H1 (cell line): ENCODE measurements around the gene SRPRA. TPM values are rescaled to one million over a fixed set of nuclear protein-coding genes. Genes with fewer than 3 reads are reported as not detected.

ENCODE experiments used
- CTCF ChIA-PET: fragments of 300-600 bp; sonication (Branson Sonifier 250); formaldehyde crosslinking; loops from one replicate; lab custom pipeline; 2021; ENCODE audit not compliant: partially characterized antibody; lab: Charles Lee
- POLR2A ChIA-PET: fragments of 300-600 bp; sonication (Branson Sonifier 250); formaldehyde crosslinking; loops from one replicate; lab custom pipeline; 2021; ENCODE audit warnings: inconsistent platforms; ENCODE audit not compliant: partially characterized antibody; lab: Charles Lee
- DNase-seq, 2 experiments: peaks; one replicate each; pipeline versions ENCODE4 v3.0.0 to v3.0.0-alpha.2; 2010 to 2022; ENCODE audit warnings: low spot score in 2 of 2, low read depth in 1 of 2, mixed read lengths in 1 of 2
- FAIRE-seq: peaks from 2 replicates; lab custom pipeline; 2011; peaks lifted over from hg19 to GRCh38; lab: Jason Lieb, UNC
- H2AFZ ChIP-seq: 2 replicates; pipeline ENCODE4 v1.8.1; 2012; ENCODE audit warnings: low read length, inconsistent platforms
- H2AK5ac ChIP-seq: 2 replicates; pipeline ENCODE4 v1.6.1; 2013; ENCODE audit warnings: low read depth, low read length
- H2BK120ac ChIP-seq: replicated peaks from 2 replicates; pipeline ENCODE3; 2013; ENCODE audit warnings: low read depth, low read length, inconsistent platforms
- H2BK12ac ChIP-seq: 2 replicates; pipeline ENCODE4 v1.6.1; 2013; ENCODE audit warnings: low read depth, low read length
- H2BK15ac ChIP-seq: 2 replicates; pipeline ENCODE4 v1.6.1; 2013; ENCODE audit warnings: low read length
- H2BK20ac ChIP-seq: 2 replicates; pipeline ENCODE4 v1.6.1; 2013; ENCODE audit warnings: low read length
- H2BK5ac ChIP-seq: 2 replicates; pipeline ENCODE4 v1.6.1; 2013; ENCODE audit warnings: low read depth, low read length
- H3K14ac ChIP-seq: 2 replicates; pipeline ENCODE4 v1.6.1; 2013; ENCODE audit warnings: inconsistent platforms; ENCODE audit not compliant: insufficient read length
- H3K18ac ChIP-seq: 2 replicates; pipeline ENCODE4 v1.6.1; 2013; ENCODE audit warnings: low read length; ENCODE audit errors: extremely low read depth
- H3K23ac ChIP-seq: 2 replicates; pipeline ENCODE4 v1.6.1; 2013; ENCODE audit warnings: inconsistent platforms; ENCODE audit not compliant: insufficient read length
- H3K23me2 ChIP-seq: 2 replicates; pipeline ENCODE4 v1.6.1; 2013; ENCODE audit warnings: low read depth, low read length
- H3K27ac ChIP-seq: 2 replicates; pipeline ENCODE4 v1.6.1; 2011; ENCODE audit warnings: low read depth, low read length, inconsistent platforms
- H3K27me3 ChIP-seq, 4 experiments: replicated peaks in 1 of 4; 1 replicate in 1 of 4; 2 replicates in 3 of 4; pipeline versions ENCODE4 v1.6.1 to v1.8.1; 2011 to 2013; ENCODE audit warnings: low read length in 3 of 4, mild to moderate bottlenecking in 3 of 4, inconsistent platforms in 2 of 4, mixed read lengths in 2 of 4, moderate library complexity in 1 of 4; ENCODE audit not compliant: control insufficient read depth in 3 of 4, insufficient read depth in 3 of 4; ENCODE audit errors: extremely low read depth in 1 of 4
- H3K36me3 ChIP-seq, 4 experiments: 2 replicates each; pipeline versions ENCODE4 v1.6.1 to v1.8.1; 2011 to 2013; ENCODE audit warnings: mild to moderate bottlenecking in 4 of 4, low read length in 3 of 4, moderate library complexity in 2 of 4, control low read depth in 1 of 4, inconsistent platforms in 1 of 4; ENCODE audit not compliant: insufficient read depth in 4 of 4, control insufficient read depth in 2 of 4
- H3K4ac ChIP-seq: replicated peaks from 2 replicates; pipeline ENCODE3; 2013; ENCODE audit warnings: low read length, low read depth, mixed read lengths, inconsistent platforms; ENCODE audit not compliant: insufficient read length
- H3K4me1 ChIP-seq, 4 experiments: replicated peaks in 1 of 4; 1 replicate in 1 of 4; 2 replicates in 3 of 4; pipeline versions ENCODE4 v1.6.1 to v1.8.1; 2011 to 2013; ENCODE audit warnings: low read length in 3 of 4, inconsistent platforms in 2 of 4, mixed read lengths in 1 of 4; ENCODE audit not compliant: insufficient read depth in 4 of 4, control insufficient read depth in 3 of 4
- H3K4me2 ChIP-seq, 2 experiments: 2 replicates each; pipeline versions ENCODE4 v1.6.1 to v1.8.1; 2011 to 2013; ENCODE audit warnings: low read depth in 2 of 2, low read length in 2 of 2, control low read depth in 1 of 2, inconsistent platforms in 1 of 2, mild to moderate bottlenecking in 1 of 2; ENCODE audit not compliant: insufficient read depth in 1 of 2
- H3K4me3 ChIP-seq, 4 experiments: fragments of 200-600, 300-600 bp in 1 of 4; sonication (generic), shearing (Covaris generic), sonication (Bioruptor Twin) in 1 of 4; 2 replicates each; pipeline versions ENCODE4 v1.5.1 to v1.8.1; 2011 to 2016; ENCODE audit warnings: low read length in 4 of 4, low read depth in 3 of 4, control low read depth in 2 of 4, inconsistent platforms in 2 of 4, mild to moderate bottlenecking in 2 of 4, mixed read lengths in 1 of 4, moderate library complexity in 1 of 4; ENCODE audit not compliant: insufficient read depth in 2 of 4; ENCODE audit errors: extremely low read depth in 1 of 4
- H3K56ac ChIP-seq: replicated peaks from 2 replicates; pipeline ENCODE3; 2013; ENCODE audit warnings: low read depth, mild to moderate bottlenecking, mixed read lengths, low read length, inconsistent platforms; ENCODE audit not compliant: insufficient read length
- H3K79me1 ChIP-seq: 2 replicates; pipeline ENCODE4 v1.6.1; 2013; ENCODE audit warnings: low read depth, low read length, control low read depth
- H3K79me2 ChIP-seq, 2 experiments: 2 replicates each; pipeline versions ENCODE4 v1.6.1 to v1.8.1; 2012 to 2013; ENCODE audit warnings: low read length in 2 of 2, mild to moderate bottlenecking in 2 of 2, inconsistent platforms in 1 of 2; ENCODE audit not compliant: insufficient read depth in 2 of 2, control insufficient read depth in 1 of 2
- H3K9ac ChIP-seq, 4 experiments: replicated peaks in 1 of 4; 1 replicate in 1 of 4; 2 replicates in 3 of 4; pipeline versions ENCODE4 v1.6.1 to v1.8.1; 2011 to 2013; ENCODE audit warnings: low read depth in 3 of 4, low read length in 3 of 4, control low read depth in 2 of 4, mild to moderate bottlenecking in 2 of 4, moderate library complexity in 2 of 4, inconsistent platforms in 1 of 4; ENCODE audit errors: extremely low read depth in 1 of 4
- H3K9me3 ChIP-seq, 2 experiments: 2 replicates each; pipeline versions ENCODE4 v1.6.1 to v1.8.1; 2012 to 2013; ENCODE audit warnings: mild to moderate bottlenecking in 2 of 2, moderate library complexity in 2 of 2, control low read depth in 1 of 2, inconsistent platforms in 1 of 2, low read depth in 1 of 2, low read length in 1 of 2, mixed read lengths in 1 of 2; ENCODE audit not compliant: insufficient read depth in 2 of 2
- H4K20me1 ChIP-seq, 2 experiments: replicated peaks in 1 of 2; 2 replicates each; pipeline versions ENCODE3 to v1.8.1; 2011 to 2013; ENCODE audit warnings: inconsistent platforms in 2 of 2, low read length in 2 of 2, mild to moderate bottlenecking in 1 of 2; ENCODE audit not compliant: insufficient read depth in 2 of 2, control insufficient read depth in 1 of 2
- H4K5ac ChIP-seq: 2 replicates; pipeline ENCODE4 v1.6.1; 2013; ENCODE audit warnings: low read length, low read depth, mixed read lengths, inconsistent platforms; ENCODE audit not compliant: insufficient read length
- H4K8ac ChIP-seq: 2 replicates; pipeline ENCODE4 v1.8.0; 2013; ENCODE audit warnings: mild to moderate bottlenecking, moderate library complexity, low read length, inconsistent platforms; ENCODE audit not compliant: insufficient read depth; ENCODE audit errors: extremely low read depth
- H4K91ac ChIP-seq: replicated peaks from 2 replicates; pipeline ENCODE3; 2013; ENCODE audit warnings: low read length, mixed read lengths, inconsistent platforms; ENCODE audit not compliant: insufficient read length
- CEBPB ChIP-seq: IDR thresholded peaks from 2 replicates; pipeline ENCODE4 v1.6.1; 2012; ENCODE audit warnings: low read depth, low read length
- CHD1 ChIP-seq: IDR thresholded peaks from 2 replicates; pipeline ENCODE4 v1.6.1; 2012; ENCODE audit warnings: low read depth, low read length, improper control_type of control experiment
- JUND ChIP-seq: IDR thresholded peaks from 2 replicates; pipeline ENCODE4 v1.6.1; 2011; ENCODE audit warnings: mild to moderate bottlenecking, improper control_type of control experiment, low read length
- MAFK ChIP-seq: IDR thresholded peaks from 2 replicates; pipeline ENCODE4 v1.6.1; 2012; ENCODE audit warnings: low read depth, mild to moderate bottlenecking, improper control_type of control experiment, low read length
- PHF8 ChIP-seq: fragments of 200-600 bp; sonication (generic); conservative IDR thresholded peaks from 2 replicates; pipeline ENCODE4 v1.7.1; 2012; ENCODE audit warnings: low read depth, mild to moderate bottlenecking, inconsistent platforms, low read length, moderate library complexity
- POLR2A ChIP-seq, 2 experiments: IDR thresholded peaks; 1 replicate in 1 of 2; 2 replicates in 1 of 2; pipeline ENCODE4 v1.6.1; 2011; ENCODE audit warnings: low read depth in 2 of 2, low read length in 2 of 2, mild to moderate bottlenecking in 2 of 2; ENCODE audit errors: control extremely low read depth in 1 of 2
- SP1 ChIP-seq: IDR thresholded peaks from 2 replicates; pipeline ENCODE4 v1.6.1; 2011; ENCODE audit warnings: low read depth, low read length
- SP2 ChIP-seq: IDR thresholded peaks from 2 replicates; pipeline ENCODE4 v1.6.1; 2012; ENCODE audit warnings: mild to moderate bottlenecking, low read length, inconsistent platforms
- TAF1 ChIP-seq: IDR thresholded peaks from 2 replicates; pipeline ENCODE4 v1.6.1; 2011; ENCODE audit warnings: mild to moderate bottlenecking, low read depth, low read length
- WGBS, 2 experiments: shearing (Covaris generic) in 1 of 2; methylation state at CpG; one replicate each; pipeline versions ENCODE4 v1.1.6 to v1.1.7; 2013 to 2015; ENCODE audit warnings: low lambda C conversion rate in 2 of 2, mixed read lengths in 2 of 2, inconsistent platforms in 1 of 2, low coverage in 1 of 2, missing lambda C conversion rate in 1 of 2; ENCODE audit not compliant: insufficient replicate concordance in 2 of 2, insufficient coverage in 1 of 2, insufficient read length in 1 of 2; ENCODE audit errors: extremely low coverage in 1 of 2, missing lambda C conversion rate in 1 of 2; 5-methylcytosine and 5-hydroxymethylcytosine counted together
- polyA plus RNA-seq, 7 experiments: library from polyadenylated mRNA; depleted of rRNA in 3 of 7; stranded (reverse) in 5 of 7; unstranded in 2 of 7; fragments of >200 nt in 5 of 7; fragments of 200-250 nt in 2 of 7; gene quantifications; 1 replicate in 5 of 7; 2 replicates in 1 of 7; 4 replicates in 1 of 7; pipeline versions ENCODE4 v1.2.1 to v1.2.3, GENCODE V29; 2011 to 2013; ENCODE audit warnings: missing spikeins in 2 of 7, mixed read lengths in 2 of 7
- total RNA-seq: library from RNA; stranded (reverse); fragmentation: NEBNext Ultra II Directional; extraction: Animal tissue kit (Norgen Biotek cat#: 25700); gene quantifications from 2 replicates; pipeline ENCODE4 v1.2.1, GENCODE V29; 2021

Gene SRPRA
- total and polyA plus RNA-seq, 2 of the 8 experiments (the other 6 are each of a cell fraction or from before 2014, with no cell fraction given) = 57.6 to 62.0 TPM

GRCh38 chr11:126219547-126219946 is 49.1 kb downstream of the SRPRA start:
- Histone ChIP-seq H3K36me3 (no peaks in the 10 kb centered on the region), H3K4ac (no peak overlapping the region), H3K56ac (no peak overlapping the region), H4K8ac (no peak overlapping the region), H4K20me1 (peaks cover 4% of the 10 kb centered on the region in 2 experiments), H3K79me2 (peaks cover 12 to 96% of the 10 kb centered on the region in 2 experiments), H2BK5ac (no peak overlapping the region), H3K4me1 (no peaks in the 10 kb centered on the region), H3K4me3 (no peak overlapping the region), H2BK15ac (no peak overlapping the region), H3K9ac (no peak overlapping the region), H2AK5ac (no peak overlapping the region), H3K4me2 (no peak overlapping the region), H3K23ac (no peak overlapping the region), H3K14ac (no peak overlapping the region), H3K18ac (no peak overlapping the region), H3K79me1 (peaks cover 14% of the 10 kb centered on the region), H3K9me3 (no peaks in the 10 kb centered on the region), H3K27ac (no peak overlapping the region), H2BK12ac (no peak overlapping the region), H4K5ac (no peak overlapping the region), H3K27me3 (no peaks in the 10 kb centered on the region), H2AFZ (no peak overlapping the region), H2BK120ac (no peak overlapping the region), H3K23me2 (no peaks in the 10 kb centered on the region), H4K91ac (no peak overlapping the region), H2BK20ac (no peak overlapping the region)
- FAIRE-seq (no peak), DNase-seq (no peak)
- WGBS, 2 experiments = 77% methylated on average over 4 of the region's 4 CpGs; no CpG with 5 or more reads in 1 of the 2 experiments
- TF ChIP-seq JUND (no peak), TAF1 (no peak), MAFK (no peak), SP2 (no peak), CHD1 (no peak), CEBPB (no peak), PHF8 (no peak), SP1 (no peak), POLR2A (IDR thresholded peaks at IDR 0.05; ENCODE audit: control extremely low read depth in 1 of 2, low read depth in 2 of 2, low read length in 2 of 2) (no peak)
- ChIA-PET CTCF (interaction anchor here (0.6 to 0.7 kb wide), 2 partner anchors 15 to 108 kb away, joined by 3 to 5 read pairs; no protein-coding TSS in a partner anchor), POLR2A (interaction anchor here (0.6 to 1.7 kb wide), 5 partner anchors 8 to 139 kb away, joined by 3 to 5 read pairs (median 4); partner anchors contain the start of genes FAM118B and RPUSD4)
